Upper lobe of left lung (tissue), 6 donors: ENCODE data around the gene LRGUK. TPM values are rescaled to one million over a fixed set of nuclear protein-coding genes. Genes with fewer than 3 reads are reported as not detected.

Experiments
- ATAC-seq, 2 donors: fragments of 200-7000 bp; cut with Tn5 transposase; one replicate each; pipeline ENCODE4 v1.9.1; 2022; ENCODE audit warnings: mild to moderate bottlenecking in 2 of 2, moderate library complexity in 2 of 2; ENCODE audit not compliant: low FRiP score in 2 of 2
- DNase-seq, 2 donors: peaks; one replicate each; pipeline ENCODE4 v3.0.0-alpha.2; 2019 to 2020
- H3K27ac ChIP-seq, 4 donors: fragments of 200-600 bp; sonication (generic); one replicate each; pipeline ENCODE4 v1.5.1; 2016 to 2019
- H3K27me3 ChIP-seq, 4 donors: fragments of 200-600 bp; sonication (generic); one replicate each; pipeline ENCODE4 v1.5.1; 2017 to 2019
- H3K36me3 ChIP-seq, 4 donors: fragments of 200-600 bp; sonication (generic); one replicate each; pipeline ENCODE4 v1.5.1; 2016 to 2019
- H3K4me1 ChIP-seq, 4 donors: fragments of 200-600 bp; sonication (generic); one replicate each; pipeline ENCODE4 v1.5.1; 2018 to 2019
- H3K4me3 ChIP-seq, 4 donors: fragments of 200-600 bp; sonication (generic); one replicate each; pipeline ENCODE4 v1.5.1; 2017 to 2019; ENCODE audit warnings: mild to moderate bottlenecking in 2 of 4, moderate library complexity in 1 of 4
- H3K9me3 ChIP-seq, 4 donors: fragments of 200-600 bp; sonication (generic); one replicate each; pipeline ENCODE4 v1.5.1; 2018 to 2019
- EP300 ChIP-seq, 4 donors: sonication (generic); formaldehyde crosslinking; IDR thresholded peaks; one replicate each; pipeline ENCODE4 v1.5.1; 2017; ENCODE audit warnings: antibody characterized with exemption in 4 of 4, control low read depth in 2 of 4
- POLR2A ChIP-seq, 4 donors: fragments of 450-650 bp; IDR thresholded peaks; one replicate each; pipeline ENCODE4 v1.5.1; 2016 to 2017; ENCODE audit warnings: antibody characterized with exemption in 4 of 4, mild to moderate bottlenecking in 2 of 4
- POLR2AphosphoS5 ChIP-seq, 2 donors: sonication (generic); formaldehyde crosslinking; IDR thresholded peaks; one replicate each; pipeline ENCODE4 v1.5.1; 2017; ENCODE audit warnings: antibody characterized with exemption in 2 of 2
- WGBS, 2 donors: methylation state at CpG; one replicate each; pipeline ENCODE4 v1.1.5; 2017 to 2018; 5-methylcytosine and 5-hydroxymethylcytosine counted together
- total RNA-seq, 6 donors: library from RNA; depleted of rRNA in 4 of 6; stranded (reverse); fragments of >200 nt in 4 of 6; gene quantifications; one replicate each; pipeline versions ENCODE4 v1.1.0 to v1.2.1, GENCODE V29; 2016 to 2021
- TF ChIP-seq, protein P1 (sequence below), 6 experiments: fragments of 450-650 bp in 4 of 6; fragments of 200-600 bp in 2 of 6; sonication (generic) in 2 of 6; IDR thresholded peaks; one replicate each; pipeline ENCODE4 v1.5.1; 2016 to 2019; ENCODE audit warnings: antibody characterized with exemption in 6 of 6
- donor health status: DM: no; HTN: no; CAD: no; lungs with moderate emphysema.
- donor health status: DM: no; HTN: yes; CAD: no; lungs with severe emphysema.

The LRGUK gene
- total RNA-seq, 6 donors from 2014 or later: 0.31 to 9.1 (median 1.9) TPM

DNA sequence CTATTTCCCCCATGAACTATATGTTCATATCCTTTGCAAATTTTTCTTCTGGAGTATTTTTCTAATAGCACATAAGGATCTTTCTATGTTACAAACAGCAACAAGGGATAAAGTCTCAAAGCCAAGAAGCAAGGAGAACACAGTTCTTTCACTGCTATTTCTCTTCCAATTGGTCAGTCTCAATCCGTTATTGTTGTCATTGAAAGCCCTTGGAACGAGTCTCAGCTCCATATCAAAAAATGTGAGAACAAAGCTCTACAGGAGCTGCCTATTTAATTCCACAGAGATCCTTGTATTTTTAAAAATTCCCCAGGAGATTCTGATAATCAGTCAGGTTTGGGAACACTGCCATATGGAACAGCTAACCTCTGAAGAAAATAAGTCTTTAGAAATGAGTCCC lies 173.8 kb downstream of the LRGUK start:
- ATAC-seq (no peak), DNase-seq (no peak)
- TF ChIP-seq POLR2A (IDR thresholded peaks at IDR 0.05): no peak
- TF ChIP-seq EP300 (IDR thresholded peaks at IDR 0.05): no peak
- TF ChIP-seq POLR2AphosphoS5 (IDR thresholded peaks at IDR 0.05): no peak
- TF ChIP-seq, protein P1, sequence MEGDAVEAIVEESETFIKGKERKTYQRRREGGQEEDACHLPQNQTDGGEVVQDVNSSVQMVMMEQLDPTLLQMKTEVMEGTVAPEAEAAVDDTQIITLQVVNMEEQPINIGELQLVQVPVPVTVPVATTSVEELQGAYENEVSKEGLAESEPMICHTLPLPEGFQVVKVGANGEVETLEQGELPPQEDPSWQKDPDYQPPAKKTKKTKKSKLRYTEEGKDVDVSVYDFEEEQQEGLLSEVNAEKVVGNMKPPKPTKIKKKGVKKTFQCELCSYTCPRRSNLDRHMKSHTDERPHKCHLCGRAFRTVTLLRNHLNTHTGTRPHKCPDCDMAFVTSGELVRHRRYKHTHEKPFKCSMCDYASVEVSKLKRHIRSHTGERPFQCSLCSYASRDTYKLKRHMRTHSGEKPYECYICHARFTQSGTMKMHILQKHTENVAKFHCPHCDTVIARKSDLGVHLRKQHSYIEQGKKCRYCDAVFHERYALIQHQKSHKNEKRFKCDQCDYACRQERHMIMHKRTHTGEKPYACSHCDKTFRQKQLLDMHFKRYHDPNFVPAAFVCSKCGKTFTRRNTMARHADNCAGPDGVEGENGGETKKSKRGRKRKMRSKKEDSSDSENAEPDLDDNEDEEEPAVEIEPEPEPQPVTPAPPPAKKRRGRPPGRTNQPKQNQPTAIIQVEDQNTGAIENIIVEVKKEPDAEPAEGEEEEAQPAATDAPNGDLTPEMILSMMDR (IDR thresholded peaks at IDR 0.05): no peak
- no peaks in the 10 kb centered on the region for H3K9me3 ChIP-seq
- H3K4me1 ChIP-seq: no peaks in the 10 kb centered on the region
- H3K27me3 ChIP-seq: no peaks in the 10 kb centered on the region
- no peak overlapping the region for H3K4me3 ChIP-seq
- H3K36me3 ChIP-seq: peaks cover 0 to 39% (median 22%) of the 10 kb centered on the region in 4 donors
- 73 to 86% methylated on average over 2 of the region's 2 CpGs for WGBS, 2 donors
- H3K27ac ChIP-seq: no peak overlapping the region

DNA sequence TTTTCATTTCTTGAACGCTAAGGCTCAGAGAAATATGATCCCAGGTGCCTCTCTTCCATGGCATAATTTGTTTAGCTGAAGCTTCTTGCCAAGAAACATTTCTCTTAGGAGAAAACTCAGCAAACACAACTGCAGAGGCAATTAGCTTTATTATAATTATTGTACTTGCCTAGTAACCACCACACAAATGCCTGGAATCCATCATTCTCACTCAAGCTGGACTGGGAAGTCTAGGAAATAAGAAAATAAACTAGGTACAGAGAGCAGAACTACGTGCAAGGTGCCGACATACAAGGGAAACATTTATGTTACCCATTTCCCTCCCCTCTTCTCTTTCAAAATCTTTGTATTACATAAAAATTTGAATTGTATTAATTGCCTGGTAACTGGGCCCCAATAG lies 174.5 kb downstream of the LRGUK start:
- ATAC-seq (no peak), DNase-seq (no peak)
- Histone ChIP-seq H3K27ac (no peak overlapping the region), H3K27me3 (no peaks in the 10 kb centered on the region), H3K9me3 (no peaks in the 10 kb centered on the region), H3K36me3 (peaks cover 0 to 37% (median 21%) of the 10 kb centered on the region in 4 donors), H3K4me3 (no peak overlapping the region), H3K4me1 (no peaks in the 10 kb centered on the region)
- WGBS, 2 donors: 68 to 80% methylated on average over 3 of the region's 3 CpGs
- TF ChIP-seq POLR2A (IDR thresholded peaks at IDR 0.05) (no peak), POLR2AphosphoS5 (IDR thresholded peaks at IDR 0.05) (no peak)
- TF ChIP-seq, protein P1 (IDR thresholded peaks at IDR 0.05): no peak

DNA sequence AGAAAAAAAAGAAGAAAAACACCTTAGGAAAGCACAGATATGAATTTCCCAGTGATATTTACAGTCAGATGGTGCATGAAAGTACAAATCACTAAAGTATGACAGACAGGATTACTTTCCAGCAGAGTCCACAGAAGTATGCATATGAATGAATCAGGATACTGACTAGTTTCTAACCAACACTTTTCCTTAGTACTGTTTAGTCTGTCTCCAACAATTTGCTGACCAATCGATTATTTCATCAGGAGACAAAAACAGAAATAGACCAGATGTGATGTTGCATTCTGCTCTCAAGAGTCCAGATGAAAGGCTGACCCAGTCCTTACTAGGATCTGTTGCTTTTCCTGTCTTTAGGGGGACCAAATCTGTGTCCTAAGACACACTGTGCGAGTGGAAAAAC lies 175.0 kb downstream of the LRGUK start:
- no peak for ATAC-seq
- Histone ChIP-seq H3K4me1 (no peaks in the 10 kb centered on the region), H3K36me3 (peaks cover 0 to 38% (median 17%) of the 10 kb centered on the region in 4 donors), H3K27me3 (no peaks in the 10 kb centered on the region), H3K9me3 (no peaks in the 10 kb centered on the region), H3K27ac (no peak overlapping the region), H3K4me3 (no peak overlapping the region)
- WGBS, 2 donors: 84 to 90% methylated on average over 2 of the region's 2 CpGs
- TF ChIP-seq EP300 (IDR thresholded peaks at IDR 0.05) (no peak), POLR2A (IDR thresholded peaks at IDR 0.05) (no peak), POLR2AphosphoS5 (IDR thresholded peaks at IDR 0.05) (no peak)
- TF ChIP-seq, protein P1 (IDR thresholded peaks at IDR 0.05): no peak
- no peak for DNase-seq

DNA sequence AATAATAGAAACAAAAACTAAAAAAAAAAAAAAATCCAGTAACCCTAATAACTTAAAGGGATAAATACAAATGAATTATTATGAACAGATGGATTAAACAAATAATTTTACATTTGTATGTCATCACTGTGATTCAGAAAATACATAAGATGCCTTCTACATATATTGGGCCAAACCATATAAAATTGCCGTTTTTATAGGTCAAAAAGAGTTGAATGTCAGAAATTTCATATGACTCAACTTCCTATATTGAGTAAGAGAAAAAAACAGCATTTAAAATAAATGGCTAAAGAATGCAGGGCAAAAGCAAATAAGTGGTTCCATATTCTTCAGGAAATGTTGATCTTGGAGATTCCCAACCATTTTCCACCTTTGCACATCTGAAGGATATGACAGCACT lies 180.2 kb downstream of the LRGUK start:
- DNase-seq (no peak), ATAC-seq (no peak)
- TF ChIP-seq POLR2A (IDR thresholded peaks at IDR 0.05) (no peak), POLR2AphosphoS5 (IDR thresholded peaks at IDR 0.05) (no peak), EP300 (IDR thresholded peaks at IDR 0.05) (no peak)
- TF ChIP-seq, protein P1 (IDR thresholded peaks at IDR 0.05): no peak
- Histone ChIP-seq H3K27me3 (no peaks in the 10 kb centered on the region), H3K9me3 (no peaks in the 10 kb centered on the region), H3K36me3 (peaks cover 0 to 18% (median 7%) of the 10 kb centered on the region in 4 donors), H3K4me1 (no peaks in the 10 kb centered on the region), H3K4me3 (no peak overlapping the region), H3K27ac (no peak overlapping the region)
- WGBS, 2 donors: 84 to 85% methylated on average over 1 of the region's 1 CpG

DNA sequence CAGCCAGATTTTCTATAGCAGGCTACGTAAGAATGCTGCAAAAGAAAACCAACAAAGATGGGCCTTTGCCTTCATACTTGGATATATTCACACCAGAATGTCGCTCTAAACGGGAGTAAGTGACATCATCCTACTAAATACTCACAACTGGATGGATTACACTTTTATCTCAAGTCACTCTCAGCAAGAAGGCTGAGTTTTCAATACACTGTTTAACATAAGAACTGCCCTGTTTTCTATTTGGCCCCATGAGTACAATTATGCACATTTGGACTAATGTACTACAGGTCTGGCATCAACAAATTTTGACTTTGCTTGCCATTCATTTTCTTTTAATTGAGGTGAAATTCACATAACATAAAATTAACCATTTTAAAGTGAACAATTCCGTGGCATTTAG lies 181.4 kb downstream of the LRGUK start:
- ATAC-seq: no peak
- H3K9me3 ChIP-seq: no peaks in the 10 kb centered on the region
- no peaks in the 10 kb centered on the region for H3K27me3 ChIP-seq
- DNase-seq: no peak
- H3K27ac ChIP-seq: no peak overlapping the region
- TF ChIP-seq EP300 (IDR thresholded peaks at IDR 0.05): no peak
- TF ChIP-seq, protein P1 (IDR thresholded peaks at IDR 0.05): no peak
- TF ChIP-seq POLR2AphosphoS5 (IDR thresholded peaks at IDR 0.05): no peak
- TF ChIP-seq POLR2A (IDR thresholded peaks at IDR 0.05): no peak
- peaks cover 0 to 17% (median 6%) of the 10 kb centered on the region in 4 donors for H3K36me3 ChIP-seq
- WGBS, 2 donors: 78 to 94% methylated on average over 4 of the region's 4 CpGs
- H3K4me1 ChIP-seq: no peaks in the 10 kb centered on the region
- H3K4me3 ChIP-seq: no peak overlapping the region
